ENCODE results near the gene UGGT2. TPM values are rescaled to one million over a fixed set of nuclear protein-coding genes. Genes with fewer than 3 reads are reported as not detected.

Gene UGGT2
- total RNA-seq, 1 experiment from 2014 or later, result 34.5 TPM

- Histone ChIP-seq H3K9ac (ENCODE audit: extremely low read depth, insufficient read length, low read length) (no peak overlapping the region), H4K20me1 (ENCODE audit: control insufficient read depth, insufficient read depth, insufficient read length) (no peaks in the 10 kb centered on the region), H2AFZ (ENCODE audit: low read length) (no peak overlapping the region), H2BK120ac (ENCODE audit: low read depth, low read length, poor library complexity, severe bottlenecking) (no peak overlapping the region), H3K18ac (ENCODE audit: insufficient read length, low read depth, low read length) (no peak overlapping the region), H3K14ac (ENCODE audit: insufficient read depth, low read length) (no peak overlapping the region), H2AK5ac (ENCODE audit: insufficient read length, low read length) (no peak overlapping the region), H3K27ac (ENCODE audit: insufficient read length, low read depth, low read length) (no peak overlapping the region), H3K79me2 (ENCODE audit: insufficient read depth, low read length) (no peaks in the 10 kb centered on the region), H4K91ac (ENCODE audit: insufficient read length, low read depth, low read length) (no peak overlapping the region), H3K4me1 (ENCODE audit: insufficient read depth, low read length) (no peaks in the 10 kb centered on the region), H3K27me3 (ENCODE audit: insufficient read depth, low read length) (no peaks in the 10 kb centered on the region), H3K23me2 (ENCODE audit: insufficient read length, low read depth, low read length, poor library complexity, severe bottlenecking) (no peaks in the 10 kb centered on the region), H3K9me3 (ENCODE audit: control insufficient read depth, low read depth, low read length) (peaks cover 4% of the 10 kb centered on the region), H3K79me1 (ENCODE audit: insufficient read depth, low read depth, low read length, poor library complexity, severe bottlenecking) (no peaks in the 10 kb centered on the region), H3K23ac (ENCODE audit: insufficient read length, low read depth, low read length) (no peak overlapping the region), H3K56ac (ENCODE audit: insufficient read length, low read depth, low read length) (no peak overlapping the region), H2BK12ac (ENCODE audit: insufficient read length, low read depth, low read length) (no peak overlapping the region), H4K5ac (ENCODE audit: insufficient read length, low read depth, low read length) (no peak overlapping the region), H2BK15ac (ENCODE audit: low read depth, low read length) (no peak overlapping the region), H3K4ac (ENCODE audit: low read depth, low read length) (no peak overlapping the region), H3T11ph (ENCODE audit: low read length) (no peak overlapping the region), H2BK5ac (ENCODE audit: insufficient read length, low read length) (no peak overlapping the region), H4K8ac (replicated peaks; ENCODE audit: insufficient read length, low read depth, low read length) (no peak overlapping the region), H2BK20ac (ENCODE audit: low read depth, low read length, poor library complexity, severe bottlenecking) (no peak overlapping the region), H3K4me2 (ENCODE audit: insufficient read depth, insufficient read length, low read length) (no peak overlapping the region)
- H3K9me3 Mint-ChIP-seq, result peaks cover 32 to 35% of the 10 kb centered on the region in 2 experiments
- peaks cover 0 to 3% of the 10 kb centered on the region in 2 experiments; a peak in 1 of 4 replicates for H3K4me1 Mint-ChIP-seq
- TF ChIP-seq CTCF (conservative IDR thresholded peaks at IDR 0.05), result no peak
- WGBS (ENCODE audit: extremely low coverage, insufficient read length, low lambda C conversion rate), result no CpG with 5 or more reads among the region's 3 CpGs
- no peaks in the 10 kb centered on the region for H3K27me3 Mint-ChIP-seq (ENCODE audit: low read depth)
- peaks cover 33 to 43% (median 35%) of the 10 kb centered on the region in 3 experiments for H3K36me3 Mint-ChIP-seq (ENCODE audit: insufficient read depth in 1 of 3, low read depth in 3 of 3)
- H3K27ac Mint-ChIP-seq, result peak overlapping the region in 2 of 3 experiments; percentile 7 to 29; a peak in 1 of 7 replicates
- DNase-seq, result no peak
- H3K4me3 Mint-ChIP-seq, result no peak overlapping the region
Measured at GRCh38 chr13:95926231-95926630, 127.0 kb downstream of the UGGT2 start.
